HL-60 (cell line): ENCODE results near the gene MYEOV.

Source experiments
- GABPA ChIP-seq: IDR thresholded peaks from 2 replicates; pipeline ENCODE4 v1.6.1; 2012; ENCODE audit warnings: low read depth
- TF ChIP-seq, protein P1 (sequence below): IDR thresholded peaks from one replicate; pipeline ENCODE4 v1.5.1; 2011; ENCODE audit warnings: low read length, control low read depth, inconsistent platforms; ENCODE audit not compliant: insufficient read depth

DNA sequence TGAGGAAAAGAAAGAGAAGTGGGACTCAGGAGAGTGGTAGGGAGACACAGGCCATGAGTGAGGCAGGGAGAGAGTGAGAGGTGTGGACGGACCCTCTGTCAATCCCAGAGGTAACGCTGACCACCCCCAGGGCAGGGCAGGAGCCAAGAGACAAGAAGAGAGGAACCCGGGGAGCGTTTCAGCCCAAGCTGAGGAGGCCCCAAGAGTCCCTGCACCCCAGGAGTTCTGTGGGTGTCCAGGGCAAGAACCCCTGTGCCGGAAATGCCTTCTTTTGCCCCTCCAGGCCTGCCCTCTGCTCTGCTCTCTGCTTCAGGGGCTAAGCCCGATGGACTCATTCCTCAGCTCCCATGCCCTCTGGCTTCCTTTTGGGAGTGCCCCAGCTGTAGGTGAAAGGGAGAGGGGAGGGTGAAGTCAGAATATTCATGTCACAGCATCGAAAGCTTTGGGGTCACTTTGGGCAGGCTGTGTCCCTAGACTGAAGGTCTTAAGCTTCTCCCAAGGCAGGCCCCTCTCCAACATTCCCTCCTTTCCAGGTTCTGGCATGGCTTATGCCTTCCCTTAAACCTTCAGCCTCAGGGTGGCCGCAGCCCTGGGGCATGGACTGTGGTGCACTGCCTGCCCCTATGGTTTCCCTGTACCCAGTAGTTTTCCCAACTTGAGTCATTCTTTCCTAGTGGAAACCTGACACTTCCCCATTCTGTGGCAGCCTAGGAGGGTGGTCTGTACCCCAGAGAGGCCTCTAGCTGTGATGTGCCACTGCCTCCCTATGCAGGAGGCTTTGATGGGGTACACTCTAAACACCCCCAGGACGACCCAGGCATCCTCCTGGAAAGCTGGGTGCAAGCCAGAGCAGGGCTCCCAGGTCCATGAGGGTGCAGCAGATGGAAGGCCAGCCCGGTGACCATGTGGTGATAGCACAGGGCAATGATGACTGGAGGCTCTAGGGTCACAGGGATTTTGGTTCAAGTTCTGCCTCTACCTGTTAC, 27.1 kb downstream of the MYEOV start:
- TF ChIP-seq, protein P1, sequence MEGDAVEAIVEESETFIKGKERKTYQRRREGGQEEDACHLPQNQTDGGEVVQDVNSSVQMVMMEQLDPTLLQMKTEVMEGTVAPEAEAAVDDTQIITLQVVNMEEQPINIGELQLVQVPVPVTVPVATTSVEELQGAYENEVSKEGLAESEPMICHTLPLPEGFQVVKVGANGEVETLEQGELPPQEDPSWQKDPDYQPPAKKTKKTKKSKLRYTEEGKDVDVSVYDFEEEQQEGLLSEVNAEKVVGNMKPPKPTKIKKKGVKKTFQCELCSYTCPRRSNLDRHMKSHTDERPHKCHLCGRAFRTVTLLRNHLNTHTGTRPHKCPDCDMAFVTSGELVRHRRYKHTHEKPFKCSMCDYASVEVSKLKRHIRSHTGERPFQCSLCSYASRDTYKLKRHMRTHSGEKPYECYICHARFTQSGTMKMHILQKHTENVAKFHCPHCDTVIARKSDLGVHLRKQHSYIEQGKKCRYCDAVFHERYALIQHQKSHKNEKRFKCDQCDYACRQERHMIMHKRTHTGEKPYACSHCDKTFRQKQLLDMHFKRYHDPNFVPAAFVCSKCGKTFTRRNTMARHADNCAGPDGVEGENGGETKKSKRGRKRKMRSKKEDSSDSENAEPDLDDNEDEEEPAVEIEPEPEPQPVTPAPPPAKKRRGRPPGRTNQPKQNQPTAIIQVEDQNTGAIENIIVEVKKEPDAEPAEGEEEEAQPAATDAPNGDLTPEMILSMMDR: no peak
- TF ChIP-seq GABPA: no peak
